GM10266 (cell line): ENCODE measurements around the gene SSBP3.

ENCODE experiments used
- DNase-seq: peaks from one replicate; pipeline ENCODE4 v3.0.0; 2012; ENCODE audit errors: extremely low spot score
- TF ChIP-seq, protein P1 (sequence below): IDR thresholded peaks from 2 replicates; pipeline ENCODE4 v1.5.1; 2012; ENCODE audit warnings: mild to moderate bottlenecking, low read depth; ENCODE audit not compliant: control insufficient read depth, insufficient read depth; ENCODE audit errors: missing control alignments

SSBP3 gene

DNA sequence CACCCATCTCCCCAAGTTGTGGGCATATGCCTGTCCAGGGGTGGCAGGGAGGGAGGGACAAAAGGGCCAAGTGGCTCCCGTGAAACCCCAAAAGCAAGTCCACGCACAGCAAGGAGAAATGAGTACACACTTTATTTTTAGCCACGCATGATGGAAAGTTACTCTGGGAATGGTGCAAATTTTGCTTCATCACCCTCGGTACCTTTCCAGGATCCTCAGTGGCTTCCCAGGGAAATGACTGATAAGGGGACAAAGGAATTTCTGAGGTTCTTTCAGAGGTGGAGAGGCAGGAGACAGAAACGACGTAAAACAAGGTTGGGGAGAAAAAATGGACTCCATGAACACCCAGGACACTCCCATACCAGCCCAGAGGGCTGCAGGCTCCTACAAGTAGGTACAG lies 65.8 kb downstream of the SSBP3 start:
- no peak for DNase-seq
- TF ChIP-seq, protein P1, sequence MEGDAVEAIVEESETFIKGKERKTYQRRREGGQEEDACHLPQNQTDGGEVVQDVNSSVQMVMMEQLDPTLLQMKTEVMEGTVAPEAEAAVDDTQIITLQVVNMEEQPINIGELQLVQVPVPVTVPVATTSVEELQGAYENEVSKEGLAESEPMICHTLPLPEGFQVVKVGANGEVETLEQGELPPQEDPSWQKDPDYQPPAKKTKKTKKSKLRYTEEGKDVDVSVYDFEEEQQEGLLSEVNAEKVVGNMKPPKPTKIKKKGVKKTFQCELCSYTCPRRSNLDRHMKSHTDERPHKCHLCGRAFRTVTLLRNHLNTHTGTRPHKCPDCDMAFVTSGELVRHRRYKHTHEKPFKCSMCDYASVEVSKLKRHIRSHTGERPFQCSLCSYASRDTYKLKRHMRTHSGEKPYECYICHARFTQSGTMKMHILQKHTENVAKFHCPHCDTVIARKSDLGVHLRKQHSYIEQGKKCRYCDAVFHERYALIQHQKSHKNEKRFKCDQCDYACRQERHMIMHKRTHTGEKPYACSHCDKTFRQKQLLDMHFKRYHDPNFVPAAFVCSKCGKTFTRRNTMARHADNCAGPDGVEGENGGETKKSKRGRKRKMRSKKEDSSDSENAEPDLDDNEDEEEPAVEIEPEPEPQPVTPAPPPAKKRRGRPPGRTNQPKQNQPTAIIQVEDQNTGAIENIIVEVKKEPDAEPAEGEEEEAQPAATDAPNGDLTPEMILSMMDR: no peak

DNA sequence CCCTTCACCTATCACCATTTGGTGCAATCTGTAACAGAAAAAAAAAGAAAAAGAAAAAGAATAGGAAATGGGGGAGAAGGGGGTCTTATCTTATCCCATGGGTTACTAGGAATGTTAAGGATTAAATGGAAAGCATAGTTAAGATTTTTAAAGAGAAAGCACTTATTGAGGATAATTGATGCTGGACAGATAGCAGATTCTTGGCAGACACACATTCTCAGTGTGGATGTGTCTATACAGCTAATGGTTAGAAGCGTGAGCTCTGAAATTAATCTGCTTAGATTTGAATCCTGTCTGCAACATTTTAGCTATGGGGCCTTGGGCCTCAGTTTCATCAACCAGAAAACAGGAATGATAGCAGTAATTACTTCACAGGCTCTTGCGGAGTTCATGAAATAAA lies 67.1 kb downstream of the SSBP3 start:
- no peak for DNase-seq

DNA sequence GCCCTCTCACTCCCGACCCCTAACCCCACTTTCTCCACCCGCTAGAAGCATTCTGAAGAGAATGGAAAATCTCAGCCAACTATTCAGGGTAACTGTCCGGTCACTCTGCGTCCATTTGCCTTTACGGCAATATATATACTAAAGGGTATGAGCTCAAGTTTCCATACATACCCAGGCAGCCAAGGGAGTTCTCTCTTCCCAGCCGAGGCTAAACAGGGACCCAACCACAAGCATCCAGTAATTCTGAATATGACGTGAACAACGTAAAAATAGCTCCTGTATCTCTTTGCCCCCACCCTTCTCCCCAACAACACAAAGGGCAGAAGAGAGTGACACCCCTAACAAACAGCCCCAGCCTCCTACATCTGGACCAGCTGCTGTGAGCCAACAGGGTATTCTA lies 67.7 kb downstream of the SSBP3 start:
- no peak for DNase-seq
- TF ChIP-seq, protein P1: no peak

More for the DNA sequence above, 67.1 kb downstream of the SSBP3 start:
- TF ChIP-seq, protein P1: no peak

DNA sequence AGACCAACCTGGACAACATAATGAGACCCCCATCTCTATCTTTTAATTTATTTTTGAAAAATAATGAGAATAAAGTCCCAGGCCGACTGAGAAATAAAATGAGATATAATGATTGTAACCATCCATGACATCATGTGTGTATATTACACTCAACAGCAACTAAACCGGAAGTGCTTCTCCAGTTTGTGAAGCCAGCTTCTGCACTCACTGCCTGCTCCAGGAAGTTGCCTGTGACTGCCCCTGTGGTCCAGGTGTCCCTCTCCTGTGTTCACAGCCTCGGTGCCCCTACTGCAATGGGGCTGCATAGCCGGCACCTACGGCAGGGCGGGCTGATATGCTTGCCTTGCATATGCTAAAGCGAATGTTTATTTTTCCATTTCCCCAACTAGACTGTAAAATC lies 68.3 kb downstream of the SSBP3 start:
- TF ChIP-seq, protein P1: no peak
- no peak for DNase-seq

DNA sequence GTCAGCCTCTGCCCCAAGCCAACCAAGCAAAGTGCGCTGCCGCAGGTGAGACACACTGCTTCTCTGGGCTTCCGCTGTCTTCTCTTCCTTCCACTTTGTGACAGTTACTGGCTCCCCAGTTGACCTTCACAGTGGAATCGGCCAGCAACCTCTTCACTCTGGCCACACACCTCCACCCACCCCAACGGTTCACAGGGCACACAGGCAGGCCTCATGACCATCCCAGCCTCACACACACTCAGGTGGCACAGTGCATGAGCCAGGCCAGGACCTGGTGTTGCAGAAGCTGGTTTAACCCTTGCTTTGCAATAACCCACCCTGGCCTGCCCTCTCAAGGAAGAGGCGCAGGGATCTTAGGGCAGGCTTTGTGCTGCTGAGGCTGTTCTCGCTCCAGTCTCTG lies 69.2 kb downstream of the SSBP3 start:
- TF ChIP-seq, protein P1: no peak
- no peak for DNase-seq

DNA sequence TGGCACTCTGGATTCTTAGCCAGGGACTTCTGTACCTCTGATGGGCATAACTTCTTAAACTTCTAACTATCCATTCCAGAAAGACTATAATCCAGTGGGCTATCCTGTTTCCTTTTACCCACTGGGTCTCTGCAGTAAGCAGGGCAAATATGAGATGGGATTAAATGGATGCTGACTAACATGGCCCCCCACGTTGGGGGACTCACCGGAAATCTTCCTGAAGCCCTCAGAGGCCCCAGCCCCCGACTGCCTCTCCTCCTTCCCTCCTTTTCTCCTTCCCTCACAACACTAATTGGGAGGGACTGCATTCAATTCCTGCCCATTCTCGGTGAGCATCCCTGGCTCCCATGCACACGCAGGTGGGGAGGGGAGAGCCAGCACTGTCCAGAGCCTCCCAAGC lies 70.1 kb downstream of the SSBP3 start:
- DNase-seq: no peak
- TF ChIP-seq, protein P1: no peak

DNA sequence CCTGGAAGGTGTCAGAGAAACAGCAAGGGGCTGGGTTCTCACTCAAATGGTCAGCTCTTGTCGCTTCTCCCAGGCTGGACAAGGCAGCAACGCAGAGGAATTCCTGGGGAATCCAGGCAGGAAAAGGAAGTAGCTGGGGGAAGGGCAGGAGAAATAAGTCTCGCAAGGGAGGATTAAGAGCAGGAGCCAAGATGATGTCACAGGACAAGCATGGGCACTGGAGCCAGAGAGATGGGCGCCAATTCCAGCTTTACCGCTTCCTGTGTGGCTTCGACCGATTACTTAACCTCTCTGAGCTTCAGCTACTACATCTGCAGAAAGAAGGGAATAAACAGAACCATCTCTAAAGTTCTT lies 70.5 kb downstream of the SSBP3 start:
- no peak for DNase-seq
- TF ChIP-seq, protein P1: no peak
